Duodenal mucosa (tissue), 2 donors: ENCODE data around the gene SNTN.

Source experiments
- H3K27ac ChIP-seq: one replicate; pipeline ENCODE4 v1.7.0; 2013; ENCODE audit warnings: low read depth, low read length
- H3K27me3 ChIP-seq, 2 donors: one replicate each; pipeline ENCODE4 v1.7.0; 2013; ENCODE audit warnings: low read length in 2 of 2, control low read depth in 1 of 2; ENCODE audit not compliant: insufficient read depth in 2 of 2, control insufficient read depth in 1 of 2
- H3K36me3 ChIP-seq, 2 donors: one replicate each; pipeline ENCODE4 v1.7.0; 2013; ENCODE audit warnings: low read length in 2 of 2, control low read depth in 1 of 2; ENCODE audit not compliant: insufficient read depth in 2 of 2, control insufficient read depth in 1 of 2
- H3K4me1 ChIP-seq, 2 donors: one replicate each; pipeline ENCODE4 v1.7.0; 2013; ENCODE audit warnings: low read length in 2 of 2, control low read depth in 1 of 2; ENCODE audit not compliant: insufficient read depth in 2 of 2, control insufficient read depth in 1 of 2
- H3K4me3 ChIP-seq, 2 donors: one replicate each; pipeline ENCODE4 v1.7.0; 2013; ENCODE audit warnings: low read length in 2 of 2, low read depth in 1 of 2
- H3K9ac ChIP-seq, 2 donors: one replicate each; pipeline ENCODE4 v1.7.0; 2013; ENCODE audit warnings: low read length in 2 of 2, low read depth in 1 of 2
- H3K9me3 ChIP-seq, 2 donors: one replicate each; pipeline ENCODE4 v1.7.0; 2013; ENCODE audit warnings: low read length in 2 of 2, control low read depth in 1 of 2; ENCODE audit not compliant: control insufficient read depth in 1 of 2

The SNTN gene

DNA sequence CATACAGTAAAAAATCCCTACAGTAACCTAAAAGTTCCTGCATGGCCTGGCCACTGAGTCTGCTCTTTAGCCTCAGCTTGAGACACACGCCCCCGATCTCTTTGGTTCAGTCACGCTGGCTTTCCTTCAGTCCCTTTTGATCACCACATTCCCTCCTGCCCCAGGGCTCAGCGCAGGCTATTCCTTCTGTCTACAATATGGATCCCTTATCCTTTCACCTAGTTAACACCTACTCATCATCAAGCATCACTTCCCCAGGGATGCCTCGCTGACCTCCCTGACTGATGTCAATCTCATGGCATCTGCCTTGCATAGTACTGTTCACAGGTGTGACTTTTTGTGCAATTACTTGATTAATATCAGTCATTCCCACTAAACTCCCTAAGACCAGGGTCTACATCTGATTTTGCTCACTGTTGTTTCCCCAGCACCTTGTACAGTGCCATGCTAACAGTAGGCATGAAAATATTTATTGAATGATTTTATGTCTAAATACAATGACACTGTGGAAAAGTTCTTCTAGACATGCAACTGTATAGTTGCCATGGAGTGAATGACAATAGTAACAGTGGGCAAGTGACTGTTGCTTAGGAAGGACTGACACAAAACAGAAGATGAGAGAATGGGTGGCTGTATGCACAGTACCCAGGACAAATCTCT is at the start of gene SNTN:
Gene SNTN, plus strand, starts transcription at position 610 of the 660 bp plus-strand sequence. Its CDS starts 13 bp downstream, at position 623.
- no peak within 1 kb of the TSS for H3K27ac ChIP-seq
- no peak within 1 kb of the TSS for H3K9ac ChIP-seq
- no peaks in the 10 kb centered on the region for H3K27me3 ChIP-seq
- H3K4me1 ChIP-seq = no peaks in the 10 kb centered on the region
- H3K4me3 ChIP-seq = no peak within 1 kb of the TSS
- H3K36me3 ChIP-seq = no peaks in the 10 kb centered on the region
- no peaks in the 10 kb centered on the region for H3K9me3 ChIP-seq

DNA sequence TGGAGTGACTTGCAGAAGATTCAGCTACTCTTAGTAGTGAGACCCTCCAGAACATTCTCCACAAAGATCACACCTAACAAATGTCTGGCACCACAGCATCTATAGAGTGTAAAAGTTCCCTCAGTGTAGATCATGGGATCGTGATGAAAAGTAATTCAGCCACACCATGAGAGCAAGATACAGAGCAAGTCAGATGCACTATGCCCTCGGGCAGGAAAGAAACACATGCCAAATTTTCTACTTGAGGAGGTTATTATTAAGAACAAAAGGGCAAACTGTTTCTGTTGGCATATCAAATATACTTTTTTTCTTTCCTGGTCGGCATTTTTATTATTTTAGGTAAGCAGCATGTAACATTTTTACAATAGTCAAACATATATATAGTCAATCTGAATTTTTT is 44.8 kb upstream of the SNTN start:
- Histone ChIP-seq H3K27me3 (no peaks in the 10 kb centered on the region), H3K4me3 (no peak overlapping the region), H3K27ac (no peak overlapping the region), H3K4me1 (no peaks in the 10 kb centered on the region), H3K9me3 (no peaks in the 10 kb centered on the region), H3K36me3 (no peaks in the 10 kb centered on the region), H3K9ac (no peak overlapping the region)

DNA sequence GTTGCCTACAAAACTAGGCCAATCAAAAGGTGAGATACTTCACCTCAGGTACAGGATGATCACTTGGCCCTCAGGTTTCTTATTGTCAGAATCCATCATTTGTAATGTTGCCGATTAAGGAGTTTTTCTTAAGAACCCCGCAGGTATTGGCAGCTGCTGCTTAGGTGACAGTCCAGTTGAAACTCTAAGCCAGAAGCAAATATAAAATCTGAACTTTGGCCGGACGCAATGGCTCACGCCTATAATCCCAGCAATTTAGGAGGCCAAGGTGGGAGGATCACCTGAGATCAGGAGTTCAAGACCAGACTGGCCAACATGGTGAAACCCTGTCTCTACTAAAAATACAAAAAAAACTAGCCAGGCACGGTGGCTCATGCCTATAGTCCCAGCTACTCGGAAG is 43.1 kb upstream of the SNTN start:
- no peaks in the 10 kb centered on the region for H3K36me3 ChIP-seq
- H3K4me1 ChIP-seq = no peaks in the 10 kb centered on the region
- H3K4me3 ChIP-seq = no peak overlapping the region
- H3K27me3 ChIP-seq = no peaks in the 10 kb centered on the region
- H3K27ac ChIP-seq = no peak overlapping the region
- H3K9me3 ChIP-seq = no peaks in the 10 kb centered on the region
- H3K9ac ChIP-seq = no peak overlapping the region

DNA sequence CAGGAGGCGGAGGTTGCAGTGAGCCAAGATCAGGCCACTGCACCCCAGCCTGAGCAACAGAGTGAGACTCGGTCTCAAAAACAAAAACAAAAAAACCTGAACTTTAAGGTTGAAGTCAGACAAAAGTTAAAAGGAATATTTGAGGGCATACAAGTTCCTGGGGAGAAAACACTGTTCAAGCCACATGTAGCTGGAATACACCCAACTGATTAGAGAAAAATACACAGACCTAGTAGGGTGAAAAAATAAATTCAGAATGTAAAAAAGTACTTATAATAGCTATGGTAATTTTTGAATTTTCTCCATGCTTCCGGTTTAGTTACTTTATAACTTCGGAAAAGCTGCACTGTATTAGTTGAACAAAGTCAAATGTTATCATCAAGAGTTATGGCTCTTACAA is 42.6 kb upstream of the SNTN start:
- no peaks in the 10 kb centered on the region for H3K4me1 ChIP-seq

DNA sequence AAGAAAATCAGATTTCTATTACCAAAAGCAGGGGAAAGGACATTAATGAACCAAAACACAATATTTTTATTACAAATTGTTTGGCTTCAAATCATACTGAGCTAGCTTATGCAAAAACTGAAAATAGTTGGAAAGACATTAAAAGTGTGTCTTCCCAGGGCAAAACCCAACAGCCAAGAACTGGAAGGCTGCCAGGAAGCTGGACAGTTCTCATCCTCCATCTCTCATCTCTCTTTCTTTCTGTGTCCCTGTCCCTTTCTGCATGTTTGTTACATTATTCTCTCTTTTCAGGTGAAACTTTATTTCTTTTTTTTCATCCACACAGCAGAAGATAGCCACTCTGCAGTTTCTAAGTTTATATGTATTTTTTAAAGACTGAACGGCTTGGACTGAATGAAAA is 41.1 kb upstream of the SNTN start:
- no peak overlapping the region for H3K4me3 ChIP-seq
- no peaks in the 10 kb centered on the region for H3K4me1 ChIP-seq
- no peaks in the 10 kb centered on the region for H3K27me3 ChIP-seq
- no peak overlapping the region for H3K9ac ChIP-seq
- H3K27ac ChIP-seq = no peak overlapping the region
- no peaks in the 10 kb centered on the region for H3K9me3 ChIP-seq
- no peaks in the 10 kb centered on the region for H3K36me3 ChIP-seq

More for the DNA sequence above, 42.6 kb upstream of the SNTN start:
- Histone ChIP-seq H3K27me3 (no peaks in the 10 kb centered on the region), H3K9ac (no peak overlapping the region), H3K27ac (no peak overlapping the region), H3K4me3 (no peak overlapping the region), H3K36me3 (no peaks in the 10 kb centered on the region), H3K9me3 (no peaks in the 10 kb centered on the region)

DNA sequence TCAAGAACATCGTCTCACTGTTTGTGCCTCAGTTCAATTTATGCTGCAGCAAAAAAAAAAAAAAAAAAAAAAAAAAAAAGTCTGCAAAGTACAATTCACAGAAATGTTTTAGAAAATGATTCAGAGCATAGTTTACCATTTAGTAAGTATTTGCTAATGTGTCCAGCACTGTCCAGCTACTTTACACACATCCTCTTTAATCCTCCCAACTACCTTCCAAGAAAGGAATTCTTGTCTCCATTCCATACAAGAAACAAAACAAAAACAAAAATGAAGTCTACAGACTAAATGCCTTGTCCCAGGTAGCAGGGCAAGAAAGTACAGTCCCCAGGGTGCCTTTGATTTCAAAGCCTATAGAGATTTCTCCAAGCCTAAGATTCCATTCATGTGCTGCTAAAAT is 38.9 kb upstream of the SNTN start:
- no peak overlapping the region for H3K9ac ChIP-seq
- no peak overlapping the region for H3K27ac ChIP-seq
- no peaks in the 10 kb centered on the region for H3K36me3 ChIP-seq
- H3K9me3 ChIP-seq = no peaks in the 10 kb centered on the region
- H3K4me1 ChIP-seq = no peaks in the 10 kb centered on the region
- H3K4me3 ChIP-seq = no peak overlapping the region
- no peaks in the 10 kb centered on the region for H3K27me3 ChIP-seq

DNA sequence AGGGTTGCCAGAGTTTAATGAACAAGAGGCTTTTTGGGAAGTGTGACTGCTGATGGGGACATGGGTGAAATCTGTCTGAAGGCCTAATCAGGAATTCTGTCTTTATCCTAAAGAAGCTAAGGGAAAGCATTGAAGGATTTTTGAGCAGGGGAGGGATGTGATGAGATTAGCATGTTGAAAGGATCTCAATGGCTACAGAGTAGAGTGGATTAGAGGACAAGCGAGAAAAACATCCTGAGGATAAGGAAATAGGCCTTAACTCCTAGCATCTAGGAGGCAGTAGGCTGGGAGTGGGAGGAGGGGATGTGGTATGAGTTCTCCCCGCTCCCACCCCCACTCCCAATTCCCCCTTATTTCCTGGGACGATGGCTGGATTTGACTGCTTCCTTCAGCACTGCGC is 35.1 kb upstream of the SNTN start:
- no peak overlapping the region for H3K27ac ChIP-seq

DNA sequence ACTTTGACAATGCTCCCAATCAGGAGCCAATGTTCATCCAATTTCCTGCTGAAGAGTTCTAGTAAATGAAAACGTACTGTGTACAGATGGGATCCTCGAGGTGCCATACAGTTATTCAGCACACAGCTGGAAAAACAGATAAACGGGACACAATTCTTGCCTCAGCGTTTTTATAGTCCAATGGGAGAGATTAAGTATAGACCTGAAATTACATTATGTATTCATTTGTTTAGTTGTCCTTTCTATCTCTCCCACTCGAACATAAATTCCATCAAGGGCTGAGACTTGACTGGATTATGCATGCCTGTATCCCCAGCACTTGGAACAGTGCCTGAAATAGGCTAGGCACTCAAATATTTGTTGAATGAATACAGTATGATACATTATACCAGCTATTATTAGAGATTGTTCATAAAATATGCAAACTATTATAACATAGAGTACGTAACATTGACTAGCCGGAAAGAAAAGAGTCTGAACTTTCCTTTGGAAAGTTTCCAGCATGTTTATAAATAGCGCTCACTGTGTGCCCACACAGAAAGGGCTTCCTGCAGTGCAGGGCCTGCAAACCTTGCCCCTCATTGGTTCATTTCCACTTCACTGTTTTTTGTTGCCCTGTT is 27.4 kb upstream of the SNTN start:
- no peaks in the 10 kb centered on the region for H3K9me3 ChIP-seq
- H3K4me3 ChIP-seq = no peak overlapping the region
- H3K27ac ChIP-seq = no peak overlapping the region
- no peaks in the 10 kb centered on the region for H3K36me3 ChIP-seq
- peaks cover 0 to 8% of the 10 kb centered on the region in 2 donors for H3K4me1 ChIP-seq
- H3K9ac ChIP-seq = no peak overlapping the region
- no peaks in the 10 kb centered on the region for H3K27me3 ChIP-seq

More for the DNA sequence above, 35.1 kb upstream of the SNTN start:
- Histone ChIP-seq H3K27me3 (no peaks in the 10 kb centered on the region), H3K9ac (no peak overlapping the region), H3K36me3 (no peaks in the 10 kb centered on the region), H3K4me1 (no peaks in the 10 kb centered on the region), H3K4me3 (no peak overlapping the region), H3K9me3 (no peaks in the 10 kb centered on the region)

DNA sequence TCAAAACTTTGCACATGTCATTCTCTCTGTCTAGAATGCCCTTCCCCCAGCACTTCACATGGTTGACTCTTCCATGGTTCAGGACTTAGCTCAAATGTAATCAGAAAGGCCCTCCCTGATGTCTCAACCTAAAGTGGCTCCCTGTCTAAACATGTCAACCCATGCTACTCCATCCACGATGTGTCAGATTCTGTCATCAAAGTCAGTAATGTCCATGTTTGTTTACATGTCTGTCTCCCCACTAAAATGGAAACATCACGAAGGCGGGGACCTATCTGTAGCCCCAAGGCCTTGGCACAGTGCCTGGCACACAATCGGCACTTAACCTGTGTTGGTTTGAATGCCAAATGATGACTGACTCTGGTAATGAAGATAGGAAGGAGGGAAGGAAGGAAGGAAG is 20.8 kb upstream of the SNTN start:
- no peak overlapping the region for H3K27ac ChIP-seq
- no peaks in the 10 kb centered on the region for H3K36me3 ChIP-seq
- no peak overlapping the region for H3K4me3 ChIP-seq
- H3K4me1 ChIP-seq = no peaks in the 10 kb centered on the region
- H3K27me3 ChIP-seq = no peaks in the 10 kb centered on the region
- H3K9me3 ChIP-seq = no peaks in the 10 kb centered on the region
- H3K9ac ChIP-seq = no peak overlapping the region

DNA sequence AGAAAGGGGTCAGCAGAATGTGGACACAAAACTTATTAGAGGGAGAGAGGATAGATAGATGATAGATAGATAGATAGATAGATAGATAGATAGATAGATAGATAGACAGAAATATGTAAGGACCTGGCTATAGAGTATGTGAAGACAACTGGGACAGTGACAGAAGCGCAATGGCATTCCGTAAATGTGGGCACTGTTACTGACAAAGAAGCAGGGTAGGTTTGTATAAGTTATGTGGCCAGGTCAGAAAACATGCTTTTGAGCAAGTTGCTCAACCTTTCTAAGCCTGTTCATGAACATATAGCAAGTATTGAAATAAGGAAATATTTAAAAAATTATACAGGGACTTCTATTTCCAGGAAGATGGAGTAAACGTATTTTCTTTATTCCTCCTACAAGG is 17.3 kb upstream of the SNTN start:
- Histone ChIP-seq H3K36me3 (no peaks in the 10 kb centered on the region), H3K9ac (no peak overlapping the region), H3K27ac (no peak overlapping the region), H3K4me1 (no peaks in the 10 kb centered on the region), H3K9me3 (no peaks in the 10 kb centered on the region), H3K4me3 (no peak overlapping the region), H3K27me3 (no peaks in the 10 kb centered on the region)
